Left ventricle myocardium superior (tissue), 1 donor: ENCODE measurements around the gene GGTLC3. TPM values are rescaled to one million over a fixed set of nuclear protein-coding genes. Genes with fewer than 3 reads are reported as not detected.
"Not testable (repeated sequence)": the region's sequence is repeated elsewhere in the genome, so short reads cannot be mapped to it uniquely, and the experiment has no call there.

Experiments used
- ATAC-seq: fragments of 200-7000 bp; cut with Tn5 transposase; one replicate; pipeline ENCODE4 v1.9.1; 2020; ENCODE audit warnings: mild to moderate bottlenecking, moderate library complexity
- DNase-seq: peaks from one replicate; pipeline ENCODE4 v3.0.0-alpha.2; 2020
- intact Hi-C: fragments of 100-400 bp; cut with micrococcal nuclease; formaldehyde crosslinking; loops from one replicate; pipeline ENCODE4 v1.11.0; 2022
- total RNA-seq: library from RNA; stranded (reverse); fragmentation: NEBNext Ultra II Directional; extraction: Animal tissue kit (Norgen Biotek cat#: 25700); gene quantifications from one replicate; pipeline ENCODE4 v1.2.1, GENCODE V29; 2021
- donor health status: DM: no; HTN: yes; CAD: no; lungs with severe emphysema.

The GGTLC3 gene
- total RNA-seq, 1 donor from 2014 or later, result not detected

- ATAC-seq, result peak; percentile 30
- DNase-seq, intact Hi-C loops: not testable (repeated sequence)
These were observed 10.0 kb upstream of the GGTLC3 start, which contains the start of gene TMEM191B for GRCh38 chr22:18527752-18528596. TSS of gene TMEM191B (plus strand) at chr22:18527802. CDS start at chr22:18527981, 179 bp downstream.

GRCh38 chr22:18523328-18523727 lies 5.4 kb upstream of the GGTLC3 start:
- DNase-seq, intact Hi-C loops: not testable (repeated sequence)
- ATAC-seq, result peak; percentile 39

DNA sequence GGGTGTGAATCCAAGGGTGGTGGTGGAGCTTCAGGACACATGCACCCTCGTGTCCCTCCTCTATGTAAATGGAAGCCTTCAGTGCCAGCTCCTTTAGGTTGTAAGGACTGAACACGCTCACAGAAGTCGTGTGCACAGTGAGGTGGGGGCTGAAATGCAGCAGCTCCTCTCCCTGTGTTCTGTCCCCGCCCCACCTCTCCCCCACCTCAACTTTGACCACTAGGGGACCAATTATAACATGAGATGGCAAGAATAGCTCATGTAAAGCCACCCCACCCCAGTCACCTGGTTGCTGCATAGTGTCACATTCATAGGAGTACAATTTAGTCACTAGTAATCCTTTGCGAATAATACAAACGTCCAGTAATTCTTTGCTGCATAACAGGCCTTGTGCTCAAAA lies 4.8 kb upstream of the GGTLC3 start:
- intact Hi-C loops, DNase-seq, ATAC-seq: not testable (repeated sequence)

- ATAC-seq, intact Hi-C loops, DNase-seq: not testable (repeated sequence)
These were observed 4.5 kb downstream of the GGTLC3 start for GRCh38 chr22:18513454-18513853.

DNA sequence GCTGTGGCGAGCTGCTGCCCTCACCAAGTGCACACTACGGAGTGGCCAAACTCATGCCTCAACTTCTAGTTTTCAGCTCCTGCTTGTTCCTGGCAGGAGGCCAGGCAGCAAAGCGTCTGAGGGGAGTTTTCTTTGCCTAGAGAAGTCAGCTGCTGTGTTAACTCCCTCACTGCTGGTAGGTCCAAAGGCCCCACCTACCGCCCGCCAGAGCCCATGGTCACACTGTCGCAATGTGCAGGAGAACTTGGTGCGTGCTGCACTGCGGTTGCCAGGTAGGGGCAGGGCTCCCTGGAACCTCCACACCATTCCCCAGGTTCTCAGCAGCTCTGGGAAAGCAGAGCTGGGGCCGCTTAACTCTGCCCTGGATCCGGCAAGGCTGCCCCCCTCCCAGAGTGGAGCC lies 5.6 kb downstream of the GGTLC3 start:
- ATAC-seq, DNase-seq, intact Hi-C loops: not testable (repeated sequence)

- DNase-seq, intact Hi-C loops, ATAC-seq: not testable (repeated sequence)
These were observed 6.6 kb downstream of the GGTLC3 start for GRCh38 chr22:18511327-18511726.

DNA sequence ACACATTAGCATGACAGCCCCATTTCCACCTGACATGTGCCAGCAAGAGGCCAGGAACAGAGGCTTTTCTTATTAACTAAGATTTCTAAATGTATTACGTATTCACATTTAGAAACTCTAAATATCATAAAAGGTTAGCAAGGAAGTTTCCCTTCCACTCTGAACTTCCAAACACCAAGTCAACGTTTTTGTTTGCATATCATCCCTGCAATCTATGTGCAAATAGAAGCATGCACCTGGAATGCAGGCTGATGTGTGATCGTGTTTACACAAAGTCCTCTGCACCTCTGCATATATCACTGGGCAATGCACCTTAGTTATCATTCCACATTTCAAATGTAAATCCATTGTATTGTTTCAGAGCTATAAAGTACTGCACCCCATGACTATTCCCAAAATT lies 21.7 kb downstream of the GGTLC3 start:
- intact Hi-C loops, ATAC-seq, DNase-seq: not testable (repeated sequence)

Other genes starting within 250 kb of the GGTLC3 start
- gene TMEM191B, start 9.6 kb upstream of the GGTLC3 start, total RNA-seq, result 0.59 TPM
- 0.20 TPM for gene RIMBP3, start 93.8 kb upstream of the GGTLC3 start, total RNA-seq